ENCODE data around the gene CDK5R1. TPM values are rescaled to one million over a fixed set of nuclear protein-coding genes. Genes with fewer than 3 reads are reported as not detected.
"Not testable (repeated sequence)": the region's sequence is repeated elsewhere in the genome, so short reads cannot be mapped to it uniquely, and the experiment has no call there.

CDK5R1 gene
- polyA plus RNA-seq, 1 donor from 2014 or later = 3.8 TPM

DNA sequence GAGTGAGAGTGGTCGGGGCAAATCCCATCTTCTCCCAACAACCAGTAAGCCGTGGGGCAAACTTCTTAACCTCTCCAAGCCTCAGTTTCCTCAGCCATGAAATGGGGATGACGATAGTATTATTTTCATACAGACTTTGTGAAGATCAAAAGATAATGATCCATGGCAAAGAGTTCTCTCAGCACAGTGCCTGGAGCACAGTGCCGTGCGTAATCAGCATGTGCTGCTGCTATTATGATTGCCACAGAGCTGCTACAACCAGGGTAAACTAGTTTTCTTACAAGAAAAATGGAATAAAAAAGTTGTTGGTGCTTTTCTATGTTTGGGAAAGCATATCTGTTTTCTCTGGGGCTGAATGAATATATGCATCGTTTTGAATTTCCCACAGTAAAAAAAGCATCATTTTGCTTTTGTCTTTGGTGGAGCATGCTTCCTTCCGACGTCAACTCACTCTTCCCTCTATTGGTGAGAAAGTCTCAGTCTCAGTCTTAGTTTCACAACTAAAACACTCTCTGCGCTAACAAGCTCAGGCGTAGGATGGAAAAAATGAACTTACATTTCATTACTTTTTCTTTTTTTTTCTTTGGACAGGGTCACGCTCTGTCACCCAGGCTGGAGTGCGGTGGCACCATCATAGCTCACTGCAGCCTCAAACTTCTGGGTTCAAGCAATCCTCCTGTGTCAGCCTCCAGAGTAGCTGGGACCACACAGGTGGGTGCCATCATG lies 37.2 kb downstream of the CDK5R1 start:
- H3K4me3 Mint-ChIP-seq = peak overlapping the region; percentile 34 to 73 (median 68)
- peak overlapping the region; percentile 64 to 100 (median 92) for H3K27ac Mint-ChIP-seq

DNA sequence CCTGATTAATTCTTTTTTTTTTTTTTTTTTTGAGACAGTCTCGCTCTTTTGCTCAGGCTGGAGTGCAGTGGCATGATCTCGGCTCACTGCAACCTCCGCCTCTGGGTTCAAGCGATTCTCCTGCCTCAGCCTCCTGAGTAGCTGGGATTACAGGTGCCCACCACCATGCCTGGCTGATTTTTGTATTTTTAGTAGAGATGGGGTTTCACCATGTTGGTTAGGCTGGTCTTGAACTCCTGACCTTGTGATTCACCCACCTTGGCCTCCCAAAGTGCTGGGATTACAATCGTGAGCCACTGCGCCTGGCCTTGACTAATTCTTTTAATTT lies 37.7 kb downstream of the CDK5R1 start:
- peak overlapping the region in 1 of 4 donors; percentile 34 for H3K4me3 Mint-ChIP-seq
- H3K27me3 Mint-ChIP-seq = not testable (repeated sequence)

More for the DNA sequence above, 37.2 kb downstream of the CDK5R1 start:
- no peaks in the 10 kb centered on the region for H3K9me3 Mint-ChIP-seq
- H3K4me1 Mint-ChIP-seq = peaks cover 36 to 55% (median 48%) of the 10 kb centered on the region in 3 donors
- no peaks in the 10 kb centered on the region for H3K27me3 Mint-ChIP-seq
- H3K36me3 Mint-ChIP-seq = no peaks in the 10 kb centered on the region

DNA sequence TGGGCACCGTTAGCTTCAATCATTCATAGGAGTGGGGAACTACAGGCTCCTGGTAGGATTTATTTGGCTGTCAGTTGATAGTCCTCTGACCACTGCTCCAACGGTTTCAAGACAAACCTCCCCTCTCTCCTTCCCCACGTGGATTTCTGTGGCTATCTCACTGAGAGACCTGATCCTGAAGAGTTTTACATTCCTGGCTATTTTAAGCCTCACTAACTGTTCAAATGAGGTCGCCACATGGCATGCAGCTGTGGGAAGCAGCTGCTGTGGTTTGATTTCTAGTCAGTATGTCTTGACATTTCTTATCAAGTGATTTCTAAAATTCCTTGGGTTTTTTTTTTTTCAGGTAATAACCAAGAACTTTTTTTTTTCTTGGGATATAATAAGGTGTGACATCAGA lies 38.3 kb downstream of the CDK5R1 start:
- peak overlapping the region in 2 of 4 donors; percentile 3 to 62 for H3K4me3 Mint-ChIP-seq
- peak overlapping the region in 2 of 3 donors; percentile 64 to 100 for H3K27ac Mint-ChIP-seq
- no peaks in the 10 kb centered on the region for H3K9me3 Mint-ChIP-seq

More for the DNA sequence above, 37.7 kb downstream of the CDK5R1 start:
- H3K36me3 Mint-ChIP-seq, H3K9me3 Mint-ChIP-seq: not testable (repeated sequence)
- peak overlapping the region; percentile 64 to 100 (median 92) for H3K27ac Mint-ChIP-seq
- H3K4me1 Mint-ChIP-seq = peaks cover 34 to 56% (median 49%) of the 10 kb centered on the region in 3 donors

DNA sequence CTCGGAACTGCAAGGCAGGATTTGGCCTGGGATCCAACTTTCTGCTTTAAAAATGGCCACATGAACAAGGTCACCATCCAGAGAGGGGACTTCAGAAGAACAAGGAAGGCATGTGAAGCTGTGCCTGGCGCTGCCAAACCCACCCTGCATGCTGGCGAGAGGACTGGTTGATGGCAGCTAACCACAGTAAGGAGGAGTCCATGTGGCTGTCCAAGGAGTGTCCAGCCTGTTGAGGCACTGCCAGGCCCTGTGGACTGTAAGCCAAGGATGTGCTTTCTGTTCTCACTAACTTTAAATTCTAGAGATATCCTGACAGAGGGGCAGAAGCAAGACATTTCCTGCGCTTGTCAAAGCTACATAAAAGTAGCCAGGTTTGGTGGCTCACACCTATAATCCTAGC lies 40.4 kb downstream of the CDK5R1 start:
- peaks cover 21 to 38% (median 30%) of the 10 kb centered on the region in 3 donors for H3K4me1 Mint-ChIP-seq
- peak overlapping the region in 1 of 4 donors; percentile 30 for H3K4me3 Mint-ChIP-seq
- H3K27ac Mint-ChIP-seq = no peak overlapping the region
- no peaks in the 10 kb centered on the region for H3K36me3 Mint-ChIP-seq
- H3K9me3 Mint-ChIP-seq = no peaks in the 10 kb centered on the region
- no peaks in the 10 kb centered on the region for H3K27me3 Mint-ChIP-seq

More for the DNA sequence above, 38.3 kb downstream of the CDK5R1 start:
- H3K4me1 Mint-ChIP-seq = peaks cover 28 to 50% (median 43%) of the 10 kb centered on the region in 3 donors
- H3K27me3 Mint-ChIP-seq = no peaks in the 10 kb centered on the region
- no peaks in the 10 kb centered on the region for H3K36me3 Mint-ChIP-seq

GRCh38 chr17:32528825-32529224 lies 42.0 kb downstream of the CDK5R1 start:
- peaks cover 11 to 25% (median 18%) of the 10 kb centered on the region in 3 donors for H3K4me1 Mint-ChIP-seq
- peaks cover 4% of the 10 kb centered on the region for H3K36me3 Mint-ChIP-seq
- H3K27ac Mint-ChIP-seq = peak overlapping the region in 1 of 3 donors; percentile 20
- no peaks in the 10 kb centered on the region for H3K27me3 Mint-ChIP-seq
- no peaks in the 10 kb centered on the region for H3K9me3 Mint-ChIP-seq
- H3K4me3 Mint-ChIP-seq = peak overlapping the region in 1 of 4 donors; percentile 30

DNA sequence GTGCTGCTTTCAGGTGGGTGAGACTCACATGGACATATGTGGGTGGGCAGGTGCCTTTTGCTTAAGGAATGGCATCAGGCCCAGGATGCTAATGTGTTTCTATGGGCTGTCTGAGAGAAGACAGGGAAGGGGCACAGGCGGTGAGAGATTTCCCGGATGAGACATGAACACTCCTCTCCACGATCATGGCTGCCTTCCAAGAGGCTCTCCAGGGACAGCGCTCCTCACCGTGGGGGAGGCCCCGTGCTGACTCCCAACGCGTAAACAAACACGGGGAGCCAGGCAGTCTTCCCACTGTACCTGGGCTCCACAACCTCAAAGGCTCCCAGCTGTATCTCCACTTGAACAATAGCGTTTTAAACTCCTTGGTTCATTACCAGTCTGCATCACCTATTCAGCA lies 42.8 kb downstream of the CDK5R1 start:
- Mint-ChIP-seq H3K27ac (peak overlapping the region in 1 of 3 donors; percentile 20), H3K4me1 (peaks cover 6 to 20% (median 11%) of the 10 kb centered on the region in 3 donors), H3K36me3 (peaks cover 4% of the 10 kb centered on the region), H3K4me3 (no peak overlapping the region), H3K27me3 (no peaks in the 10 kb centered on the region), H3K9me3 (no peaks in the 10 kb centered on the region)

DNA sequence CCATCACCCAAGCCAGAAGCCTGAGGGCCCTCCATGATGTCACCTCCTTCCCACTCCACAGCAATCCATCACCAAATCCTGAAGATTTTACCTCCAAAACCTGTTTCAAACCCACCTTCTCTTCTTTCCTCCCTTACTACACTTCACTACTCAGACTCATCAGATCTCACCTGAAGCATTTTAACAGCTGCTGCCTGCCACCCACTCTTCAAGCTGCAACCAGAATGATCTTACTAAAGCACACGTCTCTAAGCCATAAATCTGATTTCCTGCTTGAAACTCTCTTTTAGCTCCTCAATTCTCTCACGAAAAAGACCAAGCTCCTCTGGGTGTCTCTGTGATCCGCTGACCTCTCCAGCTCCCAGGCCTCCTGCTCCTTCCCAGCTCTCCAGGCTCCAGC lies 46.5 kb downstream of the CDK5R1 start:
- H3K9me3 Mint-ChIP-seq = no peaks in the 10 kb centered on the region
- H3K4me1 Mint-ChIP-seq = peaks cover 0 to 7% (median 4%) of the 10 kb centered on the region in 3 donors
- H3K27me3 Mint-ChIP-seq = no peaks in the 10 kb centered on the region
- no peak overlapping the region for H3K27ac Mint-ChIP-seq
- H3K4me3 Mint-ChIP-seq = no peak overlapping the region
- peaks cover 4% of the 10 kb centered on the region for H3K36me3 Mint-ChIP-seq

GRCh38 chr17:32536736-32537643 lies 50.2 kb downstream of the CDK5R1 start:
- Mint-ChIP-seq H3K36me3 (peaks cover 6% of the 10 kb centered on the region), H3K4me3 (no peak overlapping the region), H3K4me1 (peaks cover 0 to 3% (median 0%) of the 10 kb centered on the region in 3 donors), H3K27ac (no peak overlapping the region), H3K27me3 (no peaks in the 10 kb centered on the region), H3K9me3 (no peaks in the 10 kb centered on the region)

Other genes starting within 250 kb of the CDK5R1 start
- not detected for gene RHBDL3, start 221.2 kb upstream of the CDK5R1 start, polyA plus RNA-seq
- 9.6 TPM for gene C17orf75, start 144.8 kb upstream of the CDK5R1 start, polyA plus RNA-seq
- gene ZNF207, start 136.8 kb upstream of the CDK5R1 start, polyA plus RNA-seq = 141 TPM
- 126 TPM for gene PSMD11, start 42.5 kb upstream of the CDK5R1 start, polyA plus RNA-seq

Measured in IgD-negative memory B cell (primary cell).